Type B pancreatic cell (in vitro differentiated cells): ENCODE data around the gene IQCN. TPM values are rescaled to one million over a fixed set of nuclear protein-coding genes. Genes with fewer than 3 reads are reported as not detected.
"Not testable (repeated sequence)": the region's sequence is repeated elsewhere in the genome, so short reads cannot be mapped to it uniquely, and the experiment has no call there.

ENCODE experiments used
- DNase-seq: peaks from one replicate; pipeline ENCODE4 v3.0.0; 2021; ENCODE audit warnings: mixed read lengths; ENCODE audit not compliant: unreplicated experiment; ENCODE audit errors: extremely low spot score
- H3K27ac Mint-ChIP-seq: 2 replicates; pipeline ENCODE4 v1.8.0; 2021; ENCODE audit warnings: mild to moderate bottlenecking, mixed read lengths
- H3K27me3 Mint-ChIP-seq: 2 replicates; pipeline ENCODE4 v1.8.0; 2021; ENCODE audit warnings: mixed read lengths
- H3K36me3 Mint-ChIP-seq: 2 replicates; pipeline ENCODE4 v1.8.0; 2021; ENCODE audit warnings: mixed read lengths
- H3K4me1 Mint-ChIP-seq: one replicate; pipeline ENCODE4 v1.8.0; 2021; ENCODE audit warnings: mixed read lengths; ENCODE audit not compliant: unreplicated experiment
- H3K4me3 Mint-ChIP-seq: 2 replicates; pipeline ENCODE4 v1.8.0; 2021; ENCODE audit warnings: mild to moderate bottlenecking, mixed read lengths
- H3K9me3 Mint-ChIP-seq: 2 replicates; pipeline ENCODE4 v1.8.0; 2021; ENCODE audit warnings: mixed read lengths
- microRNA-seq: library from miRNA; unstranded; fragments of <30 nt; microRNA quantifications from one replicate; pipeline ENCODE4, GENCODE V29; 2020
- total RNA-seq: library from RNA; stranded (reverse); gene quantifications from 2 replicates; pipeline ENCODE4 v1.2.1, GENCODE V29; 2021; ENCODE audit warnings: low replicate concordance
- TF ChIP-seq, protein P1 (sequence below): fragments of 200-600 bp; sonication (generic); conservative IDR thresholded peaks from 2 replicates; pipeline ENCODE4 v1.5.0; 2021; ENCODE audit warnings: antibody characterized with exemption, mild to moderate bottlenecking

The IQCN gene
- total RNA-seq, 1 donor from 2014 or later, result 7.8 TPM

DNA sequence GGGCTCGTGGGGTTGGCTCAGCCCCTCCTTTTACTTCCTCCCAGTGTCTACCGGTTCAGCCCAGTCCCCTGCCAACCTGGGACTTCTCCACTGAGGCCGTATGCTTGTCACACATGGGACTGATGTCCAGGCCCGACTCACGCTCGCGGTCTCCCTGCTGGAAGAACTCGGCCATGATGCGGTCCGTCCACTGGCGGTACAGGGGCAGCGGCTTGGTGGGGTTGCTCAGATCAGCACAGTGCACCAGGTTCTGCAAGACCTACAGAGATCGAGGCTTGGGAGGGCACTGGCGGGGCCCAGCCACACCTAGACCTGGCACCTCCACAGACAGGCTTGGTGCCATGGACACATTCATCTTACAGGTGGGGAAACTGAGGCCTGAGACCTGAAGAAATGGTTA, 62.6 kb downstream of the IQCN start:
- Mint-ChIP-seq H3K4me3 (no peak overlapping the region), H3K27me3 (peaks cover 28% of the 10 kb centered on the region), H3K9me3 (no peaks in the 10 kb centered on the region), H3K36me3 (no peaks in the 10 kb centered on the region), H3K27ac (no peak overlapping the region), H3K4me1 (no peaks in the 10 kb centered on the region)
- no peak for DNase-seq
- TF ChIP-seq, protein P1, sequence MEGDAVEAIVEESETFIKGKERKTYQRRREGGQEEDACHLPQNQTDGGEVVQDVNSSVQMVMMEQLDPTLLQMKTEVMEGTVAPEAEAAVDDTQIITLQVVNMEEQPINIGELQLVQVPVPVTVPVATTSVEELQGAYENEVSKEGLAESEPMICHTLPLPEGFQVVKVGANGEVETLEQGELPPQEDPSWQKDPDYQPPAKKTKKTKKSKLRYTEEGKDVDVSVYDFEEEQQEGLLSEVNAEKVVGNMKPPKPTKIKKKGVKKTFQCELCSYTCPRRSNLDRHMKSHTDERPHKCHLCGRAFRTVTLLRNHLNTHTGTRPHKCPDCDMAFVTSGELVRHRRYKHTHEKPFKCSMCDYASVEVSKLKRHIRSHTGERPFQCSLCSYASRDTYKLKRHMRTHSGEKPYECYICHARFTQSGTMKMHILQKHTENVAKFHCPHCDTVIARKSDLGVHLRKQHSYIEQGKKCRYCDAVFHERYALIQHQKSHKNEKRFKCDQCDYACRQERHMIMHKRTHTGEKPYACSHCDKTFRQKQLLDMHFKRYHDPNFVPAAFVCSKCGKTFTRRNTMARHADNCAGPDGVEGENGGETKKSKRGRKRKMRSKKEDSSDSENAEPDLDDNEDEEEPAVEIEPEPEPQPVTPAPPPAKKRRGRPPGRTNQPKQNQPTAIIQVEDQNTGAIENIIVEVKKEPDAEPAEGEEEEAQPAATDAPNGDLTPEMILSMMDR, result no peak

DNA sequence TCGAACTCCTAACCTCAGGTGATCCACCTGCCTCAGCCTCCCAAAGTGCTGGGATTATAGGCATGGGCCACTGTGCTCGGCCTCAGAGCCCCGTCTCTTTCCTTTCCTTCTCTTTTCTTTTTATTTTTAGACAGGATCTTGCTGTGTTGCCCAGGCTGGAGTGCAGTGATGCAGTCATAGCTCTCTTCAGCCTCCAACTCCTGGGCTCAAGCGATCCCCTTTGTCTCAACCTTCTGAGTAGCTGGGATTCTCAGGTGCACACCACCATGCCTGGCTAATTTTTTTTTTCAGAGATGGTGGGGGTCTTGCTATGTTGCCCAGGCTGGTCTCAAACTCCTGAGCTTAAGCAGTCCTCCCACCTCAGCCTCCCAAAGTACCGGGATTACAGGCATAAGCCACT, 64.3 kb downstream of the IQCN start:
- not testable (repeated sequence) for H3K9me3 Mint-ChIP-seq, H3K4me3 Mint-ChIP-seq, H3K27ac Mint-ChIP-seq, H3K36me3 Mint-ChIP-seq, H3K4me1 Mint-ChIP-seq, DNase-seq
- H3K27me3 Mint-ChIP-seq, result peaks cover 24% of the 10 kb centered on the region

DNA sequence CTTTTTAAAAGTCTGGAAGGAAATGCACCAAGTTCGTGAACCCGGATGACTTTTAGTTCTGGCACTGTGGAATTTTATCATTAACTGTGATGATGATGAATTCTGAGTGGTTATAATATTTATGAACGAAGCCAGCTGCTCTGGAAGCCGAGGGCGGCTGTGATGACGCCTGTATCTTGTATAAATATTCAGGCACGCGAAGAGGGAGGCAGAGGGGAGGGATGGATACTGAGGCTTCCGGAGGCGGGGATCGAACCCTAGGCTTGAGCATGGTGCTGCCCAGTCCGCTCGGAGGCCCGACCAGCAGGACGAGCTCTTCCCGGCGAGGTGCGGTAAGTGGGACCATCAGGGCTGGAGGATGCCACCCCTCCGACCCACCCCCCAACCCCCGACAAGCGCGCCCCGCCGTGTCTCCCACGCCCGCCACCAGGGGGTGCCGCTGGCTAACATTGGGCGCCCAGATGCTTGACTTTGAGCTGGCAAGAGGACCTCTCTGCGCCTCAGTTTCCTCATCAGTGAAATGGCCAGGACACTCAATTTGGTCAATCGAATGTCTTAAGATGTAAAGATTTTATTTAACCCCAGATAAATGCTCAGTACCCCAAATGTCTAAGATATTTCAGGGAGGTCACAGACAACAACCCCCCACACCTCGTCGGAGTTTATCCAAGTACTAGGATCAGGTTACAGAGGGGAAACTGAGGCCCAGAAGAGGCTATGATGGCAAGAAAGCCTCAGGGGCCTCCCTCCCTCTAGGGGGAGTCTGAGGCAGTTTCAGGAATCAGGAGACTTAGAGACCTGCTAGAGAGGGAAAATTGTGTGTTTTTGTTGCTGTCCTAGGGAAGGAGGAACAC, 65.9 kb downstream of the IQCN start:
- Mint-ChIP-seq H3K36me3 (no peaks in the 10 kb centered on the region), H3K27me3 (peaks cover 17% of the 10 kb centered on the region), H3K9me3 (no peaks in the 10 kb centered on the region), H3K4me3 (no peak overlapping the region), H3K4me1 (peaks cover under 1% of the 10 kb centered on the region), H3K27ac (no peak overlapping the region)
- DNase-seq, result no peak
- TF ChIP-seq, protein P1, result peak; percentile 74

Small RNA genes within 50 kb of the gene (microRNA-seq; reads per million reads assigned to microRNA genes)
- 15.7 reads per million, percentile 39 among the genes with 10 or more reads in this experiment for gene MIR3188

Other genes with a start within 250 kb of the IQCN start
- gene IL12RB1, start 187.5 kb downstream of the IQCN start, total RNA-seq, result not detected in 2 replicates
- gene MAST3, start 176.7 kb downstream of the IQCN start, total RNA-seq, result 11.0 and 14.1 TPM in 2 replicates
- gene PIK3R2, start 121.3 kb downstream of the IQCN start, total RNA-seq, result 41.4 and 47.0 TPM in 2 replicates
- gene IFI30, start 100.6 kb downstream of the IQCN start, total RNA-seq, result 20.2 and 22.8 TPM in 2 replicates
- gene MPV17L2, start 81.2 kb downstream of the IQCN start, total RNA-seq, result 10.2 and 11.6 TPM in 2 replicates
- gene RAB3A, start 70.4 kb downstream of the IQCN start, total RNA-seq, result 6.7 and 8.7 TPM in 2 replicates
- gene PDE4C, start 48.0 kb downstream of the IQCN start, total RNA-seq, result 0.33 and 0.89 TPM in 2 replicates
- gene JUND, start 7.2 kb upstream of the IQCN start, total RNA-seq, result 126 and 232 TPM in 2 replicates
- gene LSM4, start 48.6 kb upstream of the IQCN start, total RNA-seq, result 196 and 223 TPM in 2 replicates
- gene PGPEP1, start 66.1 kb upstream of the IQCN start, total RNA-seq, result 28.8 and 46.7 TPM in 2 replicates
- 102 and 106 TPM in 2 replicates for gene GDF15, start 111.7 kb upstream of the IQCN start, total RNA-seq
- gene LRRC25, start 123.2 kb upstream of the IQCN start, total RNA-seq, result 0.19 TPM in 1 of 2 replicates, not detected in the other
- 76.7 and 99.0 TPM in 2 replicates for gene SSBP4, start 144.9 kb upstream of the IQCN start, total RNA-seq
- 278 and 303 TPM in 2 replicates for gene ISYNA1, start 163.7 kb upstream of the IQCN start, total RNA-seq
- gene ELL, start 247.6 kb upstream of the IQCN start, total RNA-seq, result 13.6 and 16.7 TPM in 2 replicates